ENCODE results near the gene MAST4. TPM values are rescaled to one million over a fixed set of nuclear protein-coding genes. Genes with fewer than 3 reads are reported as not detected.

Gene MAST4
- total RNA-seq, 1 donor from 2014 or later = 22.3 TPM

DNA sequence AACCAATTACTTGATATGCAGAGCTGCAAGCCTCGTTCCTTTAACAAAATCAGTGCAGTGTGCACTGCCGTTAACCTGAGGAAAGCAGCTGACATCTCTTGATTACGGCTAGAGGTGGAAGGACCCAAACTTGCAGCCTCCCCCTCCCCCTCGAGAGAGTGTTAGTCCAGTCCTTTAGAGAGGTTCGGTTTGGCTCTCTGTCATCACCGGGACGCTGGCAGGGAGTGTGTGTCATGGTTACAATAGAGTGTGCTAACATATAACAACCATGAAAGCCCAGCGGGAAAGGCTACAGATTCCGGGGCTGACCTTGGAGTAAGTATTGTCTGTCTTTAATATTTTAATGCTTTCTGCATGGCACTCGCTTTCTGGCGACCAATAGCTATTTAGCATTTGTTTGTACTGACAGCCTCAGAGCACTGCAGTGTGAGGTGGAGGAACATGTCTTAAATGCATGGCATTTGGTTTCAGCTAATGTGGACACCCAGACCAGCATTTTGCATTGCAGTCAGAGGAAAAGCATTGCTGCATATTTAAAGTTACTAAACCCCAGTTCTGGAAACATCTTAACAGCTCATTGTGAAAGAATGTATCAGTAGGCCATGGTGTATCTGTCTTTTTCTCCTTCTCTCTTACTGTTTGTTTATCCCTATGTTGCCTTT is 362.9 kb downstream of the MAST4 start:
- no peaks in the 10 kb centered on the region for H3K36me3 Mint-ChIP-seq (ENCODE audit: low read depth, unreplicated experiment)
- H4K20me1 ChIP-seq (ENCODE audit: insufficient read depth, low read length) = no peaks in the 10 kb centered on the region
- H3K9me3 ChIP-seq (ENCODE audit: insufficient read depth, low read depth, low read length) = no peaks in the 10 kb centered on the region
- DNase-seq (ENCODE audit: low read depth) (peak; percentile 86), FAIRE-seq (peak; percentile 97)
- H3K36me3 ChIP-seq (ENCODE audit: insufficient read depth, low read length) = no peaks in the 10 kb centered on the region
- H3K9me3 Mint-ChIP-seq (ENCODE audit: unreplicated experiment) = no peaks in the 10 kb centered on the region
- peak overlapping the region; percentile 93 for H3K27ac Mint-ChIP-seq (ENCODE audit: unreplicated experiment)
- peaks cover 32% of the 10 kb centered on the region for H3K4me1 Mint-ChIP-seq (ENCODE audit: low read depth, unreplicated experiment)
- H3K4me3 Mint-ChIP-seq (ENCODE audit: unreplicated experiment) = peak overlapping the region; percentile 76
- H3K4me1 ChIP-seq (ENCODE audit: insufficient read depth, low read length) = peaks cover 28% of the 10 kb centered on the region
- peak overlapping the region; percentile 70 for H3K27ac ChIP-seq (ENCODE audit: low read depth, low read length)
- peak overlapping the region; percentile 70 for H3K9ac ChIP-seq (ENCODE audit: low read length)
- H3K4me2 ChIP-seq (ENCODE audit: low read length) = peak overlapping the region; percentile 86
- TF ChIP-seq, protein P1, sequence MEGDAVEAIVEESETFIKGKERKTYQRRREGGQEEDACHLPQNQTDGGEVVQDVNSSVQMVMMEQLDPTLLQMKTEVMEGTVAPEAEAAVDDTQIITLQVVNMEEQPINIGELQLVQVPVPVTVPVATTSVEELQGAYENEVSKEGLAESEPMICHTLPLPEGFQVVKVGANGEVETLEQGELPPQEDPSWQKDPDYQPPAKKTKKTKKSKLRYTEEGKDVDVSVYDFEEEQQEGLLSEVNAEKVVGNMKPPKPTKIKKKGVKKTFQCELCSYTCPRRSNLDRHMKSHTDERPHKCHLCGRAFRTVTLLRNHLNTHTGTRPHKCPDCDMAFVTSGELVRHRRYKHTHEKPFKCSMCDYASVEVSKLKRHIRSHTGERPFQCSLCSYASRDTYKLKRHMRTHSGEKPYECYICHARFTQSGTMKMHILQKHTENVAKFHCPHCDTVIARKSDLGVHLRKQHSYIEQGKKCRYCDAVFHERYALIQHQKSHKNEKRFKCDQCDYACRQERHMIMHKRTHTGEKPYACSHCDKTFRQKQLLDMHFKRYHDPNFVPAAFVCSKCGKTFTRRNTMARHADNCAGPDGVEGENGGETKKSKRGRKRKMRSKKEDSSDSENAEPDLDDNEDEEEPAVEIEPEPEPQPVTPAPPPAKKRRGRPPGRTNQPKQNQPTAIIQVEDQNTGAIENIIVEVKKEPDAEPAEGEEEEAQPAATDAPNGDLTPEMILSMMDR (IDR thresholded peaks at IDR 0.05; ENCODE audit: insufficient read depth, low read depth, low read length) = no peak
- TF ChIP-seq EZH2 (IDR thresholded peaks at IDR 0.05; ENCODE audit: insufficient read depth, low read length) = no peak
- peak overlapping the region; percentile 43 for H2AFZ ChIP-seq (ENCODE audit: low read depth, low read length)
- H3K79me2 ChIP-seq (ENCODE audit: insufficient read depth, low read length) = no peaks in the 10 kb centered on the region
- no peaks in the 10 kb centered on the region for H3K27me3 ChIP-seq (ENCODE audit: insufficient read depth, low read length)
- peak overlapping the region; percentile 58 for H3K4me3 ChIP-seq (ENCODE audit: insufficient read depth, low read depth, low read length)
- H3K27me3 Mint-ChIP-seq (ENCODE audit: low read depth, unreplicated experiment) = no peaks in the 10 kb centered on the region

DNA sequence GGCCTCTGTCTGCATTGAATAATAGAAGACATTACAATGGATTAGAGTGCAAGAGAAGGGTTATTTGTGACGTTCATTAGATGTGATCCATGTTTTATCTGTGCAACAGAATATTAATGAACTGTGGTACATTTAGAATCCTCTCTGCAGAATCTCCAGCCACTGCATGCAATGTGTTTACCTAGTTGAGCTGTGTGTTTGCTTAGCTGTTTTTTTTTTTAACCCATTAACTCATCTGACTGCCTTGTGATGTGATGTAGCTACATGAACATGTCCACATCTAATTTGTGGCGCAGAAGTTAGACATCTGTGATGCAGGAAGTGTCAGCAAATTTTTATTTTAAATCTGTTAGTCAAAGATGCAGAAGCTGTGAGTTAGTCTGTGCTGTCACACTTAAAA is 363.5 kb downstream of the MAST4 start:
- Histone ChIP-seq H3K36me3 (ENCODE audit: insufficient read depth, low read length) (no peaks in the 10 kb centered on the region), H3K9me3 (ENCODE audit: insufficient read depth, low read depth, low read length) (no peaks in the 10 kb centered on the region), H4K20me1 (ENCODE audit: insufficient read depth, low read length) (no peaks in the 10 kb centered on the region), H3K27ac (ENCODE audit: low read depth, low read length) (peak overlapping the region; percentile 70), H3K4me3 (ENCODE audit: insufficient read depth, low read depth, low read length) (peak overlapping the region; percentile 58), H3K4me1 (ENCODE audit: insufficient read depth, low read length) (peaks cover 28% of the 10 kb centered on the region), H3K9ac (ENCODE audit: low read length) (peak overlapping the region; percentile 70), H3K79me2 (ENCODE audit: insufficient read depth, low read length) (no peaks in the 10 kb centered on the region), H2AFZ (ENCODE audit: low read depth, low read length) (peak overlapping the region; percentile 43), H3K4me2 (ENCODE audit: low read length) (peak overlapping the region; percentile 86), H3K27me3 (ENCODE audit: insufficient read depth, low read length) (no peaks in the 10 kb centered on the region)
- peak; percentile 26 for DNase-seq (ENCODE audit: low read depth)
- Mint-ChIP-seq H3K4me3 (ENCODE audit: unreplicated experiment) (peak overlapping the region; percentile 76), H3K27me3 (ENCODE audit: low read depth, unreplicated experiment) (no peaks in the 10 kb centered on the region), H3K9me3 (ENCODE audit: unreplicated experiment) (no peaks in the 10 kb centered on the region), H3K27ac (ENCODE audit: unreplicated experiment) (peak overlapping the region; percentile 93), H3K4me1 (ENCODE audit: low read depth, unreplicated experiment) (peaks cover 32% of the 10 kb centered on the region), H3K36me3 (ENCODE audit: low read depth, unreplicated experiment) (no peaks in the 10 kb centered on the region)
- no peak for TF ChIP-seq EZH2 (IDR thresholded peaks at IDR 0.05; ENCODE audit: insufficient read depth, low read length)
- TF ChIP-seq, protein P1 (IDR thresholded peaks at IDR 0.05; ENCODE audit: insufficient read depth, low read depth, low read length) = no peak
- no peak for FAIRE-seq
